Stimulated activated CD8-positive, alpha-beta memory T cell treated with anti-CD3 and anti-CD28 coated beads, Interleukin-4, amount 100 ng/mL, for 4 hours (primary cell): Measurements from ENCODE around the gene PTPRU.

Experiments
- DNase-seq, 2 donors: peaks; one replicate each; pipeline ENCODE4 v3.0.0-alpha.2; 2020; ENCODE audit warnings: low read depth in 2 of 2, low spot score in 1 of 2

Gene PTPRU

GRCh38 chr1:29362116-29362515 is 125.8 kb downstream of the PTPRU start:
- DNase-seq = no peak

- DNase-seq = no peak
Observed at GRCh38 chr1:29362764-29363163, 126.4 kb downstream of the PTPRU start.

GRCh38 chr1:29363536-29363935 is 127.2 kb downstream of the PTPRU start:
- DNase-seq = no peak

GRCh38 chr1:29364101-29364678 is 127.9 kb downstream of the PTPRU start:
- no peak for DNase-seq

- DNase-seq = no peak
Observed at GRCh38 chr1:29365906-29366670, 129.8 kb downstream of the PTPRU start.

- no peak for DNase-seq
Observed at GRCh38 chr1:29368936-29369932, 132.9 kb downstream of the PTPRU start.

- no peak for DNase-seq
Observed at GRCh38 chr1:29370067-29370466, 133.7 kb downstream of the PTPRU start.

- DNase-seq = no peak
Observed at GRCh38 chr1:29371332-29371731, 135.0 kb downstream of the PTPRU start.

- no peak for DNase-seq
Observed at GRCh38 chr1:29372108-29372507, 135.8 kb downstream of the PTPRU start.
